Stimulated activated CD4-positive, alpha-beta T cell treated with anti-CD3 and anti-CD28 coated beads, TNF-alpha, amount 100 ng/mL, for 48 hours (primary cell): ENCODE data around the gene PLPP1.
A peak's percentile ranks its signal among the peaks of the same experiment; 100 is the strongest.

Experiments
- DNase-seq, 3 donors: peaks; one replicate each; pipeline ENCODE4 v3.0.0-alpha.2; 2020; ENCODE audit warnings: low read depth in 3 of 3

The PLPP1 gene

DNA sequence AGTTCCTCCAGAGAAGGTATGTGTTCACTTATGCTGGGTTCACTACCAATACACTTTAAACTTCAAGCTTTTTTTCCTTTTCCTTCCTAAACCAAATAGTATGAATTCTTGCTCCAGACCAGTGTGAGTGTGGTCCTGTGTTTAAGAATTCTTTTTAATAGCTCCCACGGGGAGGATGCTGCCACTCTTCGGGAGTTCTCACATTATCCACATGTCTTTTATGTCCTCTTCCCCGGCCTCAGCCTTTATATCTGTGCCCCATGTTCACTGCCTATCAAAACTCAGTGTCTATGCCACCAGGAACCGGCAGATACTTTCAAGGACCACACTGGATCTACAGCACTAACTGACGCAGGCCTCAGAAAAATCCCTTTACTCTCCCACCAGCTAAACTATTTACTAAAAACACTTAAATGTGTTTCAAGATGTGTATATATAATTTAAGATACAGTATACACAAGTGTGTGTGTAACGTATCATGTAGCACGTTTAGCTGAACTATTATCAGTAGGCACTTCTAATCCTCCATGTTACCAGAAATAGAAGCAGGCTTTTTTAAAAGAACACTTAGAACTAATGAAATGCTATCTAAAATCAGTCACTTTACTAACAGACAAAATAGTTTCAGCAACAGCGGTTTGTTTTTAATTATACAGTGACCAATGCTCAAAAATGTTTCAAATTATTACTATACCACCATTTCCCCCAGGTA lies 88.0 kb downstream of the PLPP1 start:
- DNase-seq: no peak

DNA sequence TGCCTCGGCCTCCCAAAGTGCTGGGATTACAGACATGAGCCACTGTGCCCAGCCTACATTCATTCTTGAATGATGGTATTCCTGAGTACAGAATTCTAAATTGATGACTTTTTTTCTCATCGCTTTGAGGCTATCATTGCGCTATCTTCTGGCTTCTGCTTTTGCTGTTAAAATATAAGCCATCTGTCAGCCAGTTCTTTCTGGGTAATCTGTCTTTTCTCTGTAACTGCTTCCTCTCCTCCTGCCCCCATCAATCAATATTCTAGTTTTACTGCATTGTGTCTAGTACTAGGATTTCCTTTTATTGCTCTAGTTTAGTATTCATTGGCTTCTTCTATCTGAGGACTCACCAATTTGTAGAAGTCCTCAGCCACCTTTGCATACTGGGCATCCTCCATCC lies 89.0 kb downstream of the PLPP1 start:
- DNase-seq: no peak

DNA sequence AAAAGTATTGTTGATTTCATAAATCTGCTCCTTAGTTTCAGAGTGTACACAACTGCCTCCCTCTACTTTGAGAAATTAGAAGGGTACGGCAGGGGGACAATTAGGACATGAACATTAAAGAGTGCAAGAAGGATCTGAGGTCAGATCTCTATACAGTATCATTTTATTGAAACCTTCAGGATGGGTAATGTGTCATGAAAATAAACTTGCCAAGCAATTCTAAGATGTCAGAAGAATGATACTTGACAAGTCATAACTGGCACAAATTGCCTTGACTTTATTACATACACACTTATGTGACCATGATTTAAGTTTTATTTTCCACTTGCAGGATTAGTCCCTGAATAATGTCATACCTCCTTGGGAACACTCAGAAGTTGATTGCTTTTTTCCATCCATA lies 92.8 kb downstream of the PLPP1 start:
- DNase-seq: no peak

DNA sequence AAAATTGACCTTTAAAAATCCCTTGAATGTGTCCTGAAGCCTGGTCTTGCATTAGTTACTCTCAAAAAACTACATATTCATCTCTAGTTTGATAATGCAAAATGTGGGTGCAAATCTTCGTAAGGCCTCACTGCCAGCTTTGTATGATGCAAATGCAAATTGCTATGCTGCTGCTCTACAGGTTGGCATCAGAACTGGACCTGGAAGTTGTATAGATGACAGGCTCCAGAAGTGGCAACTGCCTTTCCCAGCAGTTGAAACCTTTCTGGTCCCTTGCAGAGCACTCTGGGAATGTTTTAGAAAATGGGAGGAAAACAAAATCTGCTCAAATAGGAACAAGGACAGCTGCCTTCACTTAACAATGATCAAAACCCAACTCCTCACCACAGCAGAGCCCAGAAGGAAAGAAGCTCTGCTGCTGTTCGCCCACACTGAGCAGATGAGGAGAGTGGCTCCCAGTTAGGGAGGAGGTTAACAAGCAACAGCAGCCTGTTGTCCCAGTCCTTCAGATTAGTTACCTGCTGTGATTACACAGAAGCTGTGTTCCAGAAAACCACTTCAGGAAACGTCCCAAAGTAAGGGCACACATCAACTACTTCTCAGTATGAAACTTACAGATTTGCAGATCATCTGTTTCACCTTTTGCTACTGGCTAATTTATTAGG lies 93.5 kb downstream of the PLPP1 start:
- DNase-seq: no peak

DNA sequence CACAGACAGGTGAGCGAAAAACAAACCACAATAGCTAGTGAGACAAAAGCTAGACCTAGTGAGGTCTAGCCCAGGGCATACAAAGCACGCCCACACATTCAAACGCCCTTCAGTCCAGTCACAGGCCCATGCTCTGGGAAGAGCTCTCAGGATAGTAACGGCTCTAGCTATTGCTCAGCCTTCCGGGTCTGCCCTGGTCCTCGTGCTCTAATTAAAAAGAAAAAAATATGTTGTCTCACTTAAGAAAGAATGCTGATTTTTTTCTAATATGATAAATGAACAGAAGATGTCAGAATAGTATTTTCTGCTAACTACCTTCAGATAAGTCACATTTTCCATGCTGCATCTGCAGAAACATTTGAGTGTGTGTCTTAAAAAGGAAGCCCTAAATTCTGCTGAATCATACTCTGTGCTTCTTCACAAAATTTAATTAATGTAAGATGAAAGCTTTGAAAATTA lies 94.5 kb downstream of the PLPP1 start:
- DNase-seq: no peak

DNA sequence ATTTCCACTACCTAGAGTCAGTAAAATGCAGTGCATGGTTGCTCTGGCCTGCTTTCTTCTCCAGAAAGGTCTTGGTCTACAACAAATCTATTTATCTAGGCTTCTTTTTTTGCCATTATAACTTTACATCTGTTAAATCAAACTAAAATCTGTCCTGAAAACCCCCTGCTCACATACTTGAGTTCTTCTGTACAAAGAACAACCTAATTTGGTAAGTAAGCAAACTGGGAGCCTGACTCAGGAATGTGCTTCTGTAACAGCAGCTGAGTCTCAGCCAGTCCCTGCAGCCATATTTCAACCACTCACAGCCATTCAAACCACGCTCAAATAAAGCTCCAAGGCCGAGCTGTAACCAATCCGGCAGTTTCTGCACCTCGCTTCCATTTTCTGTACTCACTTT lies 95.8 kb downstream of the PLPP1 start:
- no peak for DNase-seq

DNA sequence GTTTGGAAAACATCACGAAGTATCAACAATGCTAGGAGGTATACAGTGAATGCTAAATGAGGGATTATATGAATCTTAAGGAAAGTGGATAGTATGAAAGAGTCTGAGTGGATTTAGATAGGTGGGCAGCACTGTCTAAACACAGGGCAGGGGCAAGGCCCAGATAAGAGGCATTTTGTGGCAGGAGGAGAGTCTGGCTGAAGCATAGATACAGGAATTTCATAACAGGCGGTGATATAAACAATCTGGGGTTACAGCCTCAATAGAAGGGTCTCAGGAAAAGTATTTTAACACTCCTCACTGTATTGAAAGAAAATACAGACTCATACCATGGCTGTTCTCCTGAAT lies 96.9 kb downstream of the PLPP1 start:
- DNase-seq: no peak

DNA sequence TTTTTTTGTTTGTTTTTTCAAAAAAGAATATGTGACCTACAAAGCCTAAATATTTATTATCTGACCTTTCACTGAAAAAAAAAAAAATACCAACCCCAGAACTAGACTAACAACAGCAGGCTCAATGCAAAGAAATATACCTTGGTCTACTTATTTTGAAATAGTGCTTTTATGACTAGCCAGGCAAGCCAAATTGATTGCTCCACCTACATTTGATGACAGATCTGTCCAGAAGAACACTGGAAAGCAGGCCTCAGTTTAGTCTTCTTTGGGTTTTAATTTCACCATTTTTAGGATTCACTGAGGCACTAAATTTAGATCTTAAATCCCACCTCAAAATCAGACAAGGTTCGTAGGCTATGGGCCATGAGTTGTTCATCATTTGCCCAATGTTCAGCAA lies 97.3 kb downstream of the PLPP1 start:
- no peak for DNase-seq

DNA sequence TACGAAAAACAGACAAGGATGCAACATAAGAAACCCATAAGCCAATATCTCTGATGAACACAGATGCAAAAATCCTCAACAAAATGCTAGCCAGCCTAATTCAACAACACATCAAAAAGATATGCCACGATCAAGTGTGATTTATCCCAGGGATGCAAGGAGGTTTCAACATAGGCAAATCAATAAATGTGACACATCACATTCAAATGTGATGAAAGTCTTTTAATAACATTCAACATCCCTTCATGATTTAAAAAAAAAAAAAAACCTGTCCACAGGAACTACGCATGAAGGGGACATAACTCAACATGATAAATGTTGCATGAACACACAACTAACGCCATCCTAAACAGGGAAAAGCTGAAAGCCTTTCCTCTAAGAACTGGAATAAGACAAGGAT lies 102.2 kb downstream of the PLPP1 start:
- no peak for DNase-seq

DNA sequence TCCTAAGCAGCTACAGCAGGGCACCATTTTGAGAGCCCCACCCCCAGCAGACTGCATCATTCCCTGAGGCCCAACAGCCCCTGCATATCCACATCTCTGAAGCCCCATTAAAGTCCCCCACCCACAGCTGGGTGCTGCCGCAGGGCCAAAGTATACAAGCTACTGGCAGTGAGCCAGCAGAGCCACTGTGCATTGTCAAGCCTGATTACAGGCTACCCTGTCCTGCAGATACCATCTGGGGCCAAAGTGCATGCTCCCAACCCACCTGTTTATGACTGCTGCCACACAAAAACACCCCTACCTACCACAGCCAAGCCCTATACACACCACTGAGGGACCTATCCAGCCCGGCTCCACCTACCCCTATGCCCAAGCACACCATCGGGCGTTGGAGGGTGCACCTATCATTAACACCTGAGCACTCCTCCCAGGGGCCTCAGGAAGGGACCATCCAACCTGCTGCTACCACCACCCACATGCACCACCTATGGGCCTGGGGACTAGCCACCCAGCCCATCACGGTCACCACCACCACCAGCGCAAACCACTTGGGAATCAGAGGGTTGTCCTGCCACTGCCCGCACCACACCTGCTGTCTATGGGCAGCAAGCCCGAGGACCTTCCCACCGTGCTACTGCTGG lies 105.0 kb downstream of the PLPP1 start:
- DNase-seq: no peak

DNA sequence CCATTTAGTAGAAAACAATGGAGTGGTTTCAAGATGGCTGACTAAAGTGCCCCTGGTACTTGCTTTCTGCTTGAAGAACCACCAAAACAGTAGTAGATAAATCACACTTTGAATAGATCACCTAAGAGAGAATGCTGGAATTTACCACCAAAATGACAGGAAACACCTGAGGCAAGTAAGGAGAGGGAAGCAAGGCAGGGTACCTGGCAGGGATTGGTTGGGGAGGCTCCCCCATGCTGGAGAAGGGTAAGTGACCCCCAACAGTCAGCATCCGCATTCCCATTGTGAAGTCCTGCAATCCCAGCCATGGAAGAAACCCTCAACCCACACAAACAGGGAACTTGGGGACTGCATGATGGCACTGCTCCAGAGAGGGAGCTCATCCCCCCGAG lies 105.5 kb downstream of the PLPP1 start:
- DNase-seq: no peak

DNA sequence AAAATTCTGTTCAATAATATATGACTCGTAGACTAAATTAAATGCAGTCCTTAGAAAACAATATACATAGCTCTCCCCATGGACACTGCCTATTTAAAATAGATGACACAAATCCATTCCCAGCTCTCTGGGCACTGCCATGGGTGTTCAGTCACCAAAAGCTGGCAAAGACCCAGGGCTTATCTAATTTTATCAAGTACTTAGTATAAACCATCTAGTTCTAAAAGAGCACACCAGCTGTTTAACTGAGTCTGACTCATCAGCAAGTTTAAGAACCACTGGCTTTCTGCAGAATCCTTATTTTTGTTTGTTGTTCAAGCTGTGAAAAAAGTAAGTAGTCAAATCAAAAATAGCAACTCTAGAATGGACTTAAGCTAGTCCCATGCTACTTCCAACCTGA lies 107.6 kb downstream of the PLPP1 start:
- DNase-seq: no peak

DNA sequence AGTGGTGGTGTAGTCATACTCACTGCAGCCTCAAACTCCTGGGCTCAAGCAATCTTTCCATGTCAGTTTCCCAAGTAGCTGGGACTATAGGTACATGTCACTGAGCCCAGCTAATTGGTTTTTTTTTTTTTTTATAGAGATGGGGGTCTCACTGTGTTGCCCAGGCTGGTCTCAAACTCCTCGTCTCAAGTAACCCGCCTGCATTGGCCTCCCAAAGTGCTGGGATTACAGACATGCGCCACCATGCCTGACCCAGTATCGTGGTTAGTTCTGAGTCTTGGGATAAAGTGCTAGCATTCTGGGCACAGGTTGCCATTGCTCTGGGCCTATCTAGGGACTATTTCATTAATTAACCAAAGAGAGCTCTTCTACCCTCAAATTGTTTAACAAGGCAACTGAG lies 108.3 kb downstream of the PLPP1 start:
- no peak for DNase-seq

DNA sequence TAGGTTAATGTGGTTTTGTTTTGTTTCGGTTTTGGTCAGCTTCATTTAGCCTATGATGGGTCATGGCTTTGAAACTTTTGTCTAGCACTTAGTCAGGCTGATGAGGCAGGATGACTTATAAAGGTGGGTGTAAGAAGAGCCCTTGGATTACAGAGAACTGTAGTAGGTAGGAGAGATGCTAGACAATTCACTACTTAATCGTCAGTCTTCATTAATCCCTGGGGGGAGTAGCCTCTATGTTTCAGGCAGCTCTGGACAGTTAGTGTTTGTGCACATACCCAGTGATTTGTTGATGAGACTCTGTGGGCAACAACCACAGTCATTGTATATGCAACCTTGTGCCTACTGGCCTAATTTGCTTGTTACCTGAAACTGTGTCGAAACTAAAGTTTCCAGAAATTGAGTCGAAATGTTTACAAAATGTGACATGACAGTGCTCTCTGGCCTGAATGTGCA lies 113.7 kb downstream of the PLPP1 start:
- peak in 1 of 3 donors; percentile 25 for DNase-seq

DNA sequence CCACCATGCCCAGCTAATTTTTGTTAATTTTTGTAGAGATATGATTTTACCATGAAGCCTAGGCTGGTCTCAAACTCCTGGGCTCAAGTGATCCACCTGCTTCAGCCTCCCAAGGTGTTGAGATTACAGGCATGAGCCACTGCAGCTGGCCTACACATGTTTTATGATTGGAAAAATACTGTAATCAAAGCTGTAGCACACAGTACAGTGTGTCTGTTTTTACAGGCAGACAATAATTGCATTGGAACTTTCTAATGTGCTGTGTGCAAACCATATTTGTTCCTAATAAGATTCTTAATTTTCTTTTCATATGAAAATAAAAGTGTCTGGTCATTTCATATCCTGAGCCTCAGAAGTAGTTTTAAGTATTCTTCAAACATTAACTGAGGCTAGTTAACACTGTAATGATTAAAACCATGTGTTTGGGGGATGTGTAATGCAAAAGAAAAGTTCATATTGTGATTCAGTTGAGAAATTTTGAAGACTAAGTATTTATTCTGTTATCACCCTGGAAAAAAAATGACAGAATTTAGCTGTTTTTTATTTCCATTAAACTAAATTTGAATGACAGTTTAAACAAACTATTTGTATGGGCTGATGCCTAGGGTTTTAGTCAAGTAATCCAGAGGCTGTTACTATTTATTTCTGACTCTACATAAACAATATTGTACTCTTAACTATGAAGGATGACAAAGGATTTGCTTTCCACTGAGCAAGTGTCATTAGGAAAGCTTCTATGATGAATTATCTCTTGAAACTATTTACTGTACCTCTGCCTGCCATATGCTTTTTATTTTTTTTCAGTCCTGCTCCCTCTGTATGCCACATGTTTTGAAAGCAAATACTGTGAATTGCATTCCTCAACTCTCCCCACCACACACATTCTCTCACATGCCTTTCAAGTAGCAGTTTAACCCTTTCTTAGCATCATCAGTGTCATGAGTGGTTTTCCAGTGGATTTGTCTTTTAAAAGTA lies 115.5 kb downstream of the PLPP1 start:
- DNase-seq: no peak

DNA sequence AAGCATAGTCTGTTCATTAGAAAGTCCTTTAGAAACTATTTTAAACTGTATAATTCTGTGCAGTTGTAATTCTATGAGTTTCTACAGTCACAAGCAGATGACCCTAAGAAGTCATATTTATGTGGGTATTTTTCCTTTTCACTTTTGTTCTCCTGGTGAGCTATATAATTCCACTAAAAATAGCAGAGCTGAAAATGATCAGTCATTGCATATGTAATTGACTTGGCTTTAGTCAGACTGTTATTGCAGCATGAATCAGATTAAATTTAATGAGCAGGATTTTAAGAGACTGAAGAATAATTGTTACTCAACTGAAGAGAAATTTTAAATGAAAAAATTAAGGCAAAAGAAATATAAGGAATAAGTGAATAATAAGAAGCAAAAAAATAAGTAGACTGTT lies 118.5 kb downstream of the PLPP1 start:
- no peak for DNase-seq

DNA sequence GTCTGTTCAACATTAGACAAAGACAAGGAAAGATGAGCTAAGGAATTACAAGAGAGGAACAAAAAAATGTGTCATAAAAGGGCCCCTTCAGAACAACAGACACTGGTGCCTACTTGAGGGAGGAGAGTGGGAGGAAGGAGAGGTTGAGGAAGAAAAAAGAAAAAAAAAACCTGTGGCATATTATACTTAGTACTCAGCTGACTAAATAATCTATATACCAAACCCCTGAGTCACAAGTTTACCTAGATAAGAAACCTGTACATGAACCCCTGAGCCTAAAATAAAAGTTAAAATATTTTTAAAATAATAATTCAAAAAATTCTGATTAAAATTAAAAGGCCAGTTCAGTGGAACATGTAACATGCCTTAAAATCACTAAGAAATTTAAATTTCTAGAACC lies 119.7 kb downstream of the PLPP1 start:
- no peak for DNase-seq

DNA sequence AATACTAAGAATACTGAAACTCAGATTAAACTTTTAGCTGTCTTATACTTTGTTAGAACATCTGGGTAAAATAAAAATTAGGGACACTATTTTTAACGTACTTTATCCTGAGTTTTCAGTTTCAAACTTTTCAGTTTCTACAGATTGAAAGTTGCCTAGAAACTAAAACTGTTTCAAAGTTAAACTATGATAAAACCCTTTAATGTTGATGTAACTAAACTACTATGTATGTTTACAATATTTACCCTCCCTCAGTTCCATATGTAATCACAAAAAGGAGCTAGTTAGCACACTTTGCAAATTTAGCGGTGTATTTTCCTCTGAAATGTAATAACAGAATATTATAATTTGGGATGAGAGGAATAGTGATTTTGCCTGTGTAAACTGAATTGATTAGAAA lies 121.1 kb downstream of the PLPP1 start:
- DNase-seq: no peak

DNA sequence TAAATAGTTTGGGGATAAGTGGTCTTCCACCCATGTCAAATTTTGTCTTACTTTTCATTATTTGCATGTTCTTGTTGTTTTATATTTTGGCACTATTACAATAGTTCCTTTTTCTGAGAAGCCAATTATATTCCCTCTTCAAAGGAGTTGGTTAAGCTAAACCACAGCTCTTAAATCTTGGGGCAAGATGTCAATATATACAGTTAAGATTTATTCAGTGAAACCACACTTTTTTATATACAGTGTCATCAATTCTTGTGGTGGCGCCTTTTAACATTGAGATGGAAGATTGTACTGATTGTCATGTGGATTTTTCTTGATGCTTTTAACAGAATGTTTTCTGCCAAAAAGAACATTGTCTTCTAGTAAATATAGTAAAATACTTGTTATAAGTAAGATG lies 122.9 kb downstream of the PLPP1 start:
- DNase-seq: no peak

DNA sequence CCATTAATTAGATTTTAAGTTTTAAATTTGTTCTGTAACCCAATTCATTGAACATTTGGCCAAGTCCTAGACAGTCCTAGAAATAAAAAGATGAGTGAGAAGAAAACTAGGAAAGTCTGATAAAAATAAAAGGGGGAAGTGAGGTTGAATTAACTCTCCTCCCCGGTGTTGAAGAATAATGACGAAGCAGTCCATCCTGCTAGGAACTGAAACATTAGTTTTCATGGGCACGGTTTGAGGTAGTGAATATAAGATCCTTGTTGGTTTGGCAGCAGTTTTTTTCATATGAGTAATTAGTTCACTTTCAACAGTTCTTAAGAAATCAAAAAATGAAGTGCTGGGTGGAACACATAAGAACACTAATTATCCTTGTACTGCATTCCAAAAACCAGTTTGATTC lies 123.9 kb downstream of the PLPP1 start:
- no peak for DNase-seq

DNA sequence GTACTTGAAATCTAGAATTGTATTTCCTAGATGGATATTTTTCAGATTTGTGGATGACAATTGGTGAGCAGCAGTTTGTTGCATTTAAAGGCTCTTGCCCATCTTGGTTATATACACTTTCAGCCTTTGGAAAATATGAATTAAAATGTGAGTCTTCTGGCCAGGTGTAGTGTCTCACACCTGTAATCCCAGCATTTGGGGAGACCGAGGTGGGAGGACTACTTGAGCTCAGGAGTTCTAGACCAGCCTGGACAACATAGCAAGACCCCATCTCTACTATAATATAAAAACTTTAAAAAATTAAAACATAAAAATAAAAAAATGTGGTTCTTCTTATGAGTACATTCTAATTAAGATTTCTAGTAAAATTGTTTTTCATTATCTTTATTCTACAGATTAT lies 125.0 kb downstream of the PLPP1 start:
- DNase-seq: no peak

DNA sequence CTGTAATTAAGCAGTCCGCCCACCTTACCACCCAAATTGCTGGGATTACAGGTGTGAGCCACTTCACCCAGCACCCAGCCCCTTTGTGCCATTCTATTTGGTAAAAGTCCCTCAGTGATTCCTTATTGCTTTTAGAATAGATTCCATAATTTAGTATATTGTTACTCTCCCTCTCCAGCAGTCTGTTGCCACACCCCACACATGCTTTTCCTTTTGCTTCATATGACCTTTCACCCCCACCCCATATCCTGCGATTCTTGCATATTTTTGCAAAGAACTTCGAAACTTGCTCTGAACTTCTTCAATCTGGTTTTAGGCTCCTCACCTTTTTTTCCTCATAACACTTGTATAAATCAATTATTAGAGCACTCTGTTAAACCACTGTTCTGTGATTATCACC lies 126.8 kb downstream of the PLPP1 start:
- DNase-seq: no peak
